DMS53 (cell line): ENCODE results near the gene CHST14.

Source experiments
- DNase-seq: peaks from one replicate; lab custom pipeline; 2025; lab: John Stamatoyannopoulos, UW

Gene CHST14

GRCh38 chr15:40463886-40464545 lies 6.8 kb upstream of the CHST14 start:
- DNase-seq = no peak

- no peak for DNase-seq
Observed at GRCh38 chr15:40464595-40465185, 6.1 kb upstream of the CHST14 start.

- no peak for DNase-seq
Observed at GRCh38 chr15:40465939-40466338, 4.8 kb upstream of the CHST14 start.

GRCh38 chr15:40466426-40467260 lies 4.1 kb upstream of the CHST14 start:
- DNase-seq = no peak

- no peak for DNase-seq
Observed at GRCh38 chr15:40467261-40467615, 3.5 kb upstream of the CHST14 start.

GRCh38 chr15:40468898-40469331 lies 1.9 kb upstream of the CHST14 start:
- no peak for DNase-seq

- DNase-seq = peak; percentile 53
Observed at GRCh38 chr15:40469776-40470390, 901 bp upstream of the CHST14 start.

GRCh38 chr15:40471105-40471807 lies 472 bp downstream of the CHST14 start:
- DNase-seq = peak; percentile 46

GRCh38 chr15:40471808-40472150 lies 995 bp downstream of the CHST14 start:
- DNase-seq = peak; percentile 46

- no peak for DNase-seq
Observed at GRCh38 chr15:40472171-40472727, 1.5 kb downstream of the CHST14 start.

- DNase-seq = no peak
Observed at GRCh38 chr15:40474581-40474980, 3.8 kb downstream of the CHST14 start.

- DNase-seq = no peak
Observed at GRCh38 chr15:40477642-40478327, 7.0 kb downstream of the CHST14 start.

- no peak for DNase-seq
Observed at GRCh38 chr15:40479024-40479423, 8.2 kb downstream of the CHST14 start.

- no peak for DNase-seq
Observed at GRCh38 chr15:40481341-40482074, 10.7 kb downstream of the CHST14 start.

GRCh38 chr15:40483919-40484318 lies 13.1 kb downstream of the CHST14 start:
- no peak for DNase-seq

- no peak for DNase-seq
Observed at GRCh38 chr15:40486066-40486770, 15.4 kb downstream of the CHST14 start.

GRCh38 chr15:40487816-40488682 lies 17.3 kb downstream of the CHST14 start:
- no peak for DNase-seq

- DNase-seq = no peak
Observed at GRCh38 chr15:40489274-40490175, 18.7 kb downstream of the CHST14 start.
